Esophagus muscularis mucosa (tissue), 4 donors: Measurements from ENCODE around the gene YIPF2. TPM values are rescaled to one million over a fixed set of nuclear protein-coding genes. Genes with fewer than 3 reads are reported as not detected.

ENCODE experiments used
- DNase-seq: peaks from one replicate; pipeline ENCODE4 v3.0.0-alpha.2; 2017; ENCODE audit errors: extremely low spot score
- H3K27ac ChIP-seq, 4 donors: fragments of 200-600 bp; sonication (generic); replicated peaks in 1 of 4; 1 replicate in 3 of 4; 2 replicates in 1 of 4; pipeline ENCODE4 v1.5.1; 2016 to 2019; ENCODE audit warnings: mild to moderate bottlenecking in 1 of 4
- H3K27me3 ChIP-seq, 4 donors: fragments of 200-600 bp; sonication (generic); one replicate each; pipeline versions ENCODE4 v1.5.1 to v1.6.0; 2016 to 2019
- H3K36me3 ChIP-seq, 4 donors: fragments of 200-600 bp; sonication (generic); one replicate each; pipeline ENCODE4 v1.5.1; 2016 to 2019
- H3K4me1 ChIP-seq, 4 donors: fragments of 200-600 bp; sonication (generic); one replicate each; pipeline ENCODE4 v1.5.1; 2016 to 2019
- H3K4me3 ChIP-seq, 4 donors: fragments of 200-600 bp; sonication (generic); 1 replicate in 2 of 4; 2 replicates in 2 of 4; pipeline ENCODE4 v1.5.1; 2016 to 2019; ENCODE audit warnings: mild to moderate bottlenecking in 4 of 4, moderate library complexity in 1 of 4
- H3K9me3 ChIP-seq, 4 donors: fragments of 200-600 bp; sonication (generic); 1 replicate in 3 of 4; 2 replicates in 1 of 4; pipeline ENCODE4 v1.5.1; 2016 to 2019
- CTCF ChIP-seq, 3 experiments: fragments of 200-600 bp in 2 of 3; fragments of 450-650 bp in 1 of 3; sonication (generic) in 2 of 3; IDR thresholded peaks; one replicate each; pipeline ENCODE4 v1.5.1; 2017 to 2019; ENCODE audit warnings: antibody characterized with exemption in 3 of 3, mild to moderate bottlenecking in 2 of 3, moderate library complexity in 1 of 3
- EP300 ChIP-seq: sonication (generic); formaldehyde crosslinking; IDR thresholded peaks from one replicate; pipeline ENCODE4 v1.6.1; 2017; ENCODE audit warnings: antibody characterized with exemption
- POLR2A ChIP-seq: fragments of 450-650 bp; IDR thresholded peaks from one replicate; pipeline ENCODE4 v1.6.1; 2017; ENCODE audit warnings: antibody characterized with exemption, moderate library complexity, mild to moderate bottlenecking, low read depth
- POLR2AphosphoS5 ChIP-seq, 2 donors: sonication (generic); formaldehyde crosslinking; IDR thresholded peaks; one replicate each; pipeline ENCODE4 v1.6.1; 2017; ENCODE audit warnings: antibody characterized with exemption in 2 of 2
- WGBS: methylation state at CpG from one replicate; pipeline ENCODE4 v1.1.5; 2018; 5-methylcytosine and 5-hydroxymethylcytosine counted together
- intact Hi-C: fragments of 100-400 bp; cut with DNase I; formaldehyde crosslinking; loops from one replicate; pipeline ENCODE4 v1.15.1; 2023
- total RNA-seq, 4 donors: library from RNA; depleted of rRNA; stranded (reverse); fragments of >200 nt; gene quantifications; one replicate each; pipeline versions ENCODE4 v1.1.0 to v1.2.1, GENCODE V29; 2016

YIPF2 gene
- total RNA-seq, 4 donors from 2014 or later = 23.3 to 50.1 (median 31.0) TPM

GRCh38 chr19:10894911-10895213 lies 33.6 kb downstream of the YIPF2 start:
- Histone ChIP-seq H3K27me3 (no peaks in the 10 kb centered on the region), H3K27ac (no peak overlapping the region), H3K4me1 (peaks cover 47 to 79% (median 57%) of the 10 kb centered on the region in 4 donors), H3K4me3 (no peak overlapping the region), H3K9me3 (no peaks in the 10 kb centered on the region), H3K36me3 (no peaks in the 10 kb centered on the region)
- TF ChIP-seq POLR2AphosphoS5 (IDR thresholded peaks at IDR 0.05) = no peak
- TF ChIP-seq POLR2A = no peak
- no peak for TF ChIP-seq EP300
- TF ChIP-seq CTCF (IDR thresholded peaks at IDR 0.05) = no peak
- DNase-seq = no peak
- WGBS = 88% methylated on average over 7 of the region's 7 CpGs
- intact Hi-C loops = no loop called here

DNA sequence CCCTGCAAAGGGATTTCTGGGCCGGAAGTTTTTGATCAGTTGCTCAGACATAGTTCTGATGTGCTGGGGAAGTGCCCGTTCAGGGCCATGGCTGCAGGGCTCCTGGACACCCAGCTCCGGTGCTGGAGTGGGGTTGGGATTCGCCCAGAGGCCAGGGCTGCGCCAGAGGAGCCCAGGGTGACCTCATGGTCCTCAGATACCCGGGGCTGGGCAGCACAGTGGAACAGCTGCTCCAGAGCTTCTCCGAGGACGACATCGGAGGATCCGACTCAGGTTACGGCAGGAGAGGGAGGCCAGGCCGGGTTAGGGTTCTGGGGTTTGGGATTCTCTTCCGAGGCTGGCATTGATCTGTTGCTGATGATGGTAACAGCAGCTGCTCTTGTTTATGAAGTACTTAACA lies 36.2 kb downstream of the YIPF2 start:
- WGBS = 87% methylated on average over 13 of the region's 13 CpGs
- no peak for DNase-seq
- no peak overlapping the region for H3K4me3 ChIP-seq
- intact Hi-C loops = no loop called here
- H3K9me3 ChIP-seq = no peaks in the 10 kb centered on the region
- H3K4me1 ChIP-seq = peaks cover 33 to 69% (median 42%) of the 10 kb centered on the region in 4 donors
- no peak overlapping the region for H3K27ac ChIP-seq
- H3K27me3 ChIP-seq = no peaks in the 10 kb centered on the region
- no peaks in the 10 kb centered on the region for H3K36me3 ChIP-seq
- TF ChIP-seq POLR2A = no peak
- TF ChIP-seq CTCF (IDR thresholded peaks at IDR 0.05) = no peak
- no peak for TF ChIP-seq EP300
- TF ChIP-seq POLR2AphosphoS5 (IDR thresholded peaks at IDR 0.05) = no peak

- Histone ChIP-seq H3K36me3 (no peaks in the 10 kb centered on the region), H3K9me3 (no peaks in the 10 kb centered on the region), H3K27ac (peak overlapping the region in 2 of 4 donors; percentile 18 to 44), H3K4me3 (no peak overlapping the region), H3K4me1 (peaks cover 26 to 67% (median 39%) of the 10 kb centered on the region in 4 donors), H3K27me3 (no peaks in the 10 kb centered on the region)
- WGBS = 74% methylated on average over 13 of the region's 21 CpGs
- intact Hi-C loops = no loop called here
- TF ChIP-seq POLR2A (no peak), EP300 (no peak), CTCF (IDR thresholded peaks at IDR 0.05) (no peak), POLR2AphosphoS5 (IDR thresholded peaks at IDR 0.05) (no peak)
- no peak for DNase-seq
These were observed 36.9 kb downstream of the YIPF2 start for GRCh38 chr19:10891405-10892086.

DNA sequence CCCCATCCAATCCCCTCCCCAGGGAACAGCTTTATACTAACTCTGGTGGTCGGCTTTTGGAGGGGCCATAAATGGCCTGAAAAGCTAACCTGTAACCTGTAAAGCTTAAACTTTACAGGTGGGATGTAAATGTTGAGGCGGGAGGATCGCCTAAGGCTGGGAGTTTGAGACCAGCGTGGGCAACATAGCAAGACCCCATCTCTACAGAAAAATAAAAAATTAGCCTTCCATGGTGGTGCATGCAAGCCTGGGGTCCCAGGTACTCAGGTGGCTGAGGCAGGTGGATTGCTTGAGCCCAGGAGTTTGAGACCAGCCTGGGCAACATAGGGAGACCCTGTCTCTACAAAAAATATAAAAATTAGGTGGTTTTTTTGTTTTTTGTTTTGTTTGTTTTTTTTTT lies 38.6 kb downstream of the YIPF2 start:
- Histone ChIP-seq H3K9me3 (no peaks in the 10 kb centered on the region), H3K4me1 (peaks cover 27 to 61% (median 42%) of the 10 kb centered on the region in 4 donors)

More for the DNA sequence above, 38.6 kb downstream of the YIPF2 start:
- Histone ChIP-seq H3K27me3 (no peaks in the 10 kb centered on the region), H3K36me3 (no peaks in the 10 kb centered on the region), H3K4me3 (no peak overlapping the region), H3K27ac (no peak overlapping the region)
- intact Hi-C loops = no loop called here
- no peak for TF ChIP-seq POLR2A
- TF ChIP-seq EP300 = no peak
- no peak for TF ChIP-seq POLR2AphosphoS5 (IDR thresholded peaks at IDR 0.05)
- TF ChIP-seq CTCF (IDR thresholded peaks at IDR 0.05) = no peak
- WGBS = 96% methylated on average over 4 of the region's 4 CpGs
- no peak for DNase-seq
